ENCODE results near the gene STH. TPM values are rescaled to one million over a fixed set of nuclear protein-coding genes. Genes with fewer than 3 reads are reported as not detected.

STH gene
- total and polyA plus RNA-seq, 2 experiments from 2014 or later = 0.55 TPM; not detected in 1

GRCh38 chr17:46012506-46013079 is 13.5 kb downstream of the STH start:
- Histone ChIP-seq H3K4me3 (no peak overlapping the region), H3K79me2 (replicated peaks; ENCODE audit: insufficient read depth) (no peaks in the 10 kb centered on the region), H3K27me3 (ENCODE audit: insufficient read depth) (no peaks in the 10 kb centered on the region), H2AFZ (no peak overlapping the region), H3K27ac (ENCODE audit: low read depth) (no peak overlapping the region), H3K9me2 (ENCODE audit: insufficient read depth) (no peaks in the 10 kb centered on the region), H3F3A (replicated peaks; ENCODE audit: low read depth) (no peaks in the 10 kb centered on the region), H3K4me1 (ENCODE audit: insufficient read depth) (no peaks in the 10 kb centered on the region), H4K20me1 (replicated peaks; ENCODE audit: insufficient read depth) (no peaks in the 10 kb centered on the region), H3K36me3 (ENCODE audit: insufficient read depth) (no peaks in the 10 kb centered on the region), H3K4me2 (no peak overlapping the region)
- no peaks in the 10 kb centered on the region; the same call in 2 of the 3 replicates for H3K4me1 Mint-ChIP-seq
- H3K27me3 Mint-ChIP-seq (ENCODE audit: insufficient read depth, low read depth, poor library complexity) = peaks cover 8% of the 10 kb centered on the region
- no peak for ATAC-seq
- H3K9me3 Mint-ChIP-seq = no peaks in the 10 kb centered on the region
- no peak overlapping the region for H3K4me3 Mint-ChIP-seq
- H3K36me3 Mint-ChIP-seq (ENCODE audit: low read depth) = no peaks in the 10 kb centered on the region
- no peak overlapping the region for H3K27ac Mint-ChIP-seq
- TF ChIP-seq REST (IDR thresholded peaks at IDR 0.05; ENCODE audit: unreplicated experiment) (no peak), ETS1 (IDR thresholded peaks at IDR 0.05) (no peak), CREB1 (CRISPR knock-in tag; IDR thresholded peaks at IDR 0.05; ENCODE audit: low read depth) (no peak), JUNB (IDR thresholded peaks at IDR 0.05; ENCODE audit: unreplicated experiment) (no peak), NANOG (IDR thresholded peaks at IDR 0.05; ENCODE audit: borderline replicate concordance) (no peak), ZNF331 (CRISPR knock-in tag; IDR thresholded peaks at IDR 0.05; ENCODE audit: low read depth) (no peak), EZH2phosphoT487 (IDR thresholded peaks at IDR 0.05; ENCODE audit: unreplicated experiment) (no peak), POLR2AphosphoS5 (IDR thresholded peaks at IDR 0.05; ENCODE audit: low read depth) (no peak), CTCF (conservative IDR thresholded peaks at IDR 0.05; ENCODE audit: low read depth in 2 of 2) (no peak), ZNF114 (CRISPR knock-in tag; IDR thresholded peaks at IDR 0.05) (no peak), EZH2 (IDR thresholded peaks at IDR 0.05; ENCODE audit: low read depth, unreplicated experiment) (no peak), STAT1 (IDR thresholded peaks at IDR 0.05; ENCODE audit: unreplicated experiment) (no peak)
- TF ChIP-seq, protein P1, sequence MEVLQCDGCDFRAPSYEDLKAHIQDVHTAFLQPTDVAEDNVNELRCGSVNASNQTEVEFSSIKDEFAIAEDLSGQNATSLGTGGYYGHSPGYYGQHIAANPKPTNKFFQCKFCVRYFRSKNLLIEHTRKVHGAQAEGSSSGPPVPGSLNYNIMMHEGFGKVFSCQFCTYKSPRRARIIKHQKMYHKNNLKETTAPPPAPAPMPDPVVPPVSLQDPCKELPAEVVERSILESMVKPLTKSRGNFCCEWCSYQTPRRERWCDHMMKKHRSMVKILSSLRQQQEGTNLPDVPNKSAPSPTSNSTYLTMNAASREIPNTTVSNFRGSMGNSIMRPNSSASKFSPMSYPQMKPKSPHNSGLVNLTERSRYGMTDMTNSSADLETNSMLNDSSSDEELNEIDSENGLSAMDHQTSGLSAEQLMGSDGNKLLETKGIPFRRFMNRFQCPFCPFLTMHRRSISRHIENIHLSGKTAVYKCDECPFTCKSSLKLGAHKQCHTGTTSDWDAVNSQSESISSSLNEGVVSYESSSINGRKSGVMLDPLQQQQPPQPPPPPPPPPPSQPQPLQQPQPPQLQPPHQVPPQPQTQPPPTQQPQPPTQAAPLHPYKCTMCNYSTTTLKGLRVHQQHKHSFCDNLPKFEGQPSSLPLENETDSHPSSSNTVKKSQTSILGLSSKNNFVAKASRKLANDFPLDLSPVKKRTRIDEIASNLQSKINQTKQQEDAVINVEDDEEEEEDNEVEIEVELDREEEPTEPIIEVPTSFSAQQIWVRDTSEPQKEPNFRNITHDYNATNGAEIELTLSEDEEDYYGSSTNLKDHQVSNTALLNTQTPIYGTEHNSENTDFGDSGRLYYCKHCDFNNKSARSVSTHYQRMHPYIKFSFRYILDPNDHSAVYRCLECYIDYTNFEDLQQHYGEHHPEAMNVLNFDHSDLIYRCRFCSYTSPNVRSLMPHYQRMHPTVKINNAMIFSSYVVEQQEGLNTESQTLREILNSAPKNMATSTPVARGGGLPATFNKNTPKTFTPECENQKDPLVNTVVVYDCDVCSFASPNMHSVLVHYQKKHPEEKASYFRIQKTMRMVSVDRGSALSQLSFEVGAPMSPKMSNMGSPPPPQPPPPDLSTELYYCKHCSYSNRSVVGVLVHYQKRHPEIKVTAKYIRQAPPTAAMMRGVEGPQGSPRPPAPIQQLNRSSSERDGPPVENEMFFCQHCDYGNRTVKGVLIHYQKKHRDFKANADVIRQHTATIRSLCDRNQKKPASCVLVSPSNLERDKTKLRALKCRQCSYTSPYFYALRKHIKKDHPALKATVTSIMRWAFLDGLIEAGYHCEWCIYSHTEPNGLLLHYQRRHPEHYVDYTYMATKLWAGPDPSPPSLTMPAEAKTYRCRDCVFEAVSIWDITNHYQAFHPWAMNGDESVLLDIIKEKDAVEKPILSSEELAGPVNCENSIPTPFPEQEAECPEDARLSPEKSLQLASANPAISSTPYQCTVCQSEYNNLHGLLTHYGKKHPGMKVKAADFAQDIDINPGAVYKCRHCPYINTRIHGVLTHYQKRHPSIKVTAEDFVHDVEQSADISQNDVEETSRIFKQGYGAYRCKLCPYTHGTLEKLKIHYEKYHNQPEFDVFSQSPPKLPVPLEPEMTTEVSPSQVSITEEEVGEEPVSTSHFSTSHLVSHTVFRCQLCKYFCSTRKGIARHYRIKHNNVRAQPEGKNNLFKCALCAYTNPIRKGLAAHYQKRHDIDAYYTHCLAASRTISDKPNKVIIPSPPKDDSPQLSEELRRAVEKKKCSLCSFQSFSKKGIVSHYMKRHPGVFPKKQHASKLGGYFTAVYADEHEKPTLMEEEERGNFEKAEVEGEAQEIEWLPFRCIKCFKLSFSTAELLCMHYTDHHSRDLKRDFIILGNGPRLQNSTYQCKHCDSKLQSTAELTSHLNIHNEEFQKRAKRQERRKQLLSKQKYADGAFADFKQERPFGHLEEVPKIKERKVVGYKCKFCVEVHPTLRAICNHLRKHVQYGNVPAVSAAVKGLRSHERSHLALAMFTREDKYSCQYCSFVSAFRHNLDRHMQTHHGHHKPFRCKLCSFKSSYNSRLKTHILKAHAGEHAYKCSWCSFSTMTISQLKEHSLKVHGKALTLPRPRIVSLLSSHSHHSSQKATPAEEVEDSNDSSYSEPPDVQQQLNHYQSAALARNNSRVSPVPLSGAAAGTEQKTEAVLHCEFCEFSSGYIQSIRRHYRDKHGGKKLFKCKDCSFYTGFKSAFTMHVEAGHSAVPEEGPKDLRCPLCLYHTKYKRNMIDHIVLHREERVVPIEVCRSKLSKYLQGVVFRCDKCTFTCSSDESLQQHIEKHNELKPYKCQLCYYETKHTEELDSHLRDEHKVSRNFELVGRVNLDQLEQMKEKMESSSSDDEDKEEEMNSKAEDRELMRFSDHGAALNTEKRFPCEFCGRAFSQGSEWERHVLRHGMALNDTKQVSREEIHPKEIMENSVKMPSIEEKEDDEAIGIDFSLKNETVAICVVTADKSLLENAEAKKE (CRISPR knock-in tag; IDR thresholded peaks at IDR 0.05) = no peak
- no peak for DNase-seq (ENCODE audit: low spot score)

Measured in GM23338 (cell line).